ENCODE results near the gene NF2. TPM values are rescaled to one million over a fixed set of nuclear protein-coding genes. Genes with fewer than 3 reads are reported as not detected.

NF2 gene
- total and polyA plus RNA-seq, 2 of the 8 experiments (the other 6 are each of a cell fraction or from before 2014, with no cell fraction given), result 17.6 to 53.6 TPM

DNA sequence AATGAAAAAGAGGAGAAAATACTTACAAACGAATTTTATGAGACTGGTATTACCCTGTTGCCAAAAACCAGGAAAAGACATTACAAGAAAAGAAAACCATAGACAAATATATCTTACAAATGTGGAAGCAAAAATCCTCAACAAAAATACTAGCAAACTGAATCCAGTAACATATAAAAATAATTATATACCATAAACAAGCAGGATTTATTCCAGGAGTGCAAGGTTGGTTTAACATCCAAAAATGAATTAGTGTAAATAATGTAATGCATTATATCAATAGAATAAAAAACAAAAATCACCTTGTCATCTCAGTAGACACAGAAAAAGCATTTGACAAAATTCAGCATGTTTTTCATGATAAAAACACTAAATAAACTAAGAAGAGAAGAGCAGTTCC lies 7.3 kb downstream of the NF2 start:
- 69% methylated on average over 1 of the region's 1 CpG; no CpG with 5 or more reads in 1 of the 2 experiments for WGBS, 2 experiments (ENCODE audit: extremely low coverage in 1 of 2, insufficient coverage in 1 of 2, insufficient read length in 1 of 2, insufficient replicate concordance in 2 of 2, low coverage in 1 of 2, low lambda C conversion rate in 2 of 2, missing lambda C conversion rate in 1 of 2)
- TF ChIP-seq RBBP5 (IDR thresholded peaks at IDR 0.05; ENCODE audit: borderline replicate concordance, low read depth, low read length) (no peak), KDM1A (IDR thresholded peaks at IDR 0.05; ENCODE audit: borderline replicate concordance, low read length) (no peak), CHD1 (IDR thresholded peaks at IDR 0.05; ENCODE audit: low read depth, low read length) (no peak), POLR2AphosphoS5 (IDR thresholded peaks at IDR 0.05; ENCODE audit: low read depth, low read length) (no peak), EZH2 (IDR thresholded peaks at IDR 0.05; ENCODE audit: low read depth, low read length, severe bottlenecking) (no peak), TAF7 (optimal IDR thresholded peaks at IDR 0.05; ENCODE audit: borderline replicate concordance, low read depth, low read length) (no peak), RNF2 (IDR thresholded peaks at IDR 0.05; ENCODE audit: borderline replicate concordance, low read depth, low read length, missing control alignments, poor library complexity, severe bottlenecking) (no peak), KDM4A (IDR thresholded peaks at IDR 0.05; ENCODE audit: low read depth, low read length, severe bottlenecking) (no peak), ZNF274 (IDR thresholded peaks at IDR 0.05; ENCODE audit: borderline replicate concordance, extremely low read depth, low read length) (no peak)
- TF ChIP-seq, protein P1, sequence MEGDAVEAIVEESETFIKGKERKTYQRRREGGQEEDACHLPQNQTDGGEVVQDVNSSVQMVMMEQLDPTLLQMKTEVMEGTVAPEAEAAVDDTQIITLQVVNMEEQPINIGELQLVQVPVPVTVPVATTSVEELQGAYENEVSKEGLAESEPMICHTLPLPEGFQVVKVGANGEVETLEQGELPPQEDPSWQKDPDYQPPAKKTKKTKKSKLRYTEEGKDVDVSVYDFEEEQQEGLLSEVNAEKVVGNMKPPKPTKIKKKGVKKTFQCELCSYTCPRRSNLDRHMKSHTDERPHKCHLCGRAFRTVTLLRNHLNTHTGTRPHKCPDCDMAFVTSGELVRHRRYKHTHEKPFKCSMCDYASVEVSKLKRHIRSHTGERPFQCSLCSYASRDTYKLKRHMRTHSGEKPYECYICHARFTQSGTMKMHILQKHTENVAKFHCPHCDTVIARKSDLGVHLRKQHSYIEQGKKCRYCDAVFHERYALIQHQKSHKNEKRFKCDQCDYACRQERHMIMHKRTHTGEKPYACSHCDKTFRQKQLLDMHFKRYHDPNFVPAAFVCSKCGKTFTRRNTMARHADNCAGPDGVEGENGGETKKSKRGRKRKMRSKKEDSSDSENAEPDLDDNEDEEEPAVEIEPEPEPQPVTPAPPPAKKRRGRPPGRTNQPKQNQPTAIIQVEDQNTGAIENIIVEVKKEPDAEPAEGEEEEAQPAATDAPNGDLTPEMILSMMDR (IDR thresholded peaks at IDR 0.05; ENCODE audit: control extremely low read depth in 1 of 3, insufficient read depth in 1 of 3, low read depth in 1 of 3, low read length in 3 of 3), result no peak

More for the DNA sequence above, 7.3 kb downstream of the NF2 start:
- no peak overlapping the region for H2BK120ac ChIP-seq (replicated peaks; ENCODE audit: low read depth, low read length)
- H3K4me3 ChIP-seq (ENCODE audit: extremely low read depth in 1 of 4, insufficient read depth in 2 of 4, low read depth in 3 of 4, low read length in 4 of 4), result no peak overlapping the region
- FAIRE-seq (no peak), DNase-seq (ENCODE audit: low read depth in 1 of 2, low spot score in 2 of 2) (no peak)
- no peak overlapping the region for H3K18ac ChIP-seq (ENCODE audit: extremely low read depth, low read length)
- H2BK20ac ChIP-seq (ENCODE audit: low read length), result no peak overlapping the region
- H4K20me1 ChIP-seq (replicated peaks in 1 of 2; ENCODE audit: control insufficient read depth in 1 of 2, insufficient read depth in 2 of 2, low read length in 2 of 2), result peaks cover 0 to 1% of the 10 kb centered on the region in 2 experiments
- no peak overlapping the region for H3K9ac ChIP-seq (replicated peaks in 1 of 4; ENCODE audit: extremely low read depth in 1 of 4, low read depth in 3 of 4, low read length in 3 of 4)
- H3K9me3 ChIP-seq (ENCODE audit: insufficient read depth in 2 of 2, low read depth in 1 of 2, low read length in 1 of 2), result no peaks in the 10 kb centered on the region
- peaks cover 2 to 26% of the 10 kb centered on the region in 2 experiments for H3K79me2 ChIP-seq (ENCODE audit: control insufficient read depth in 1 of 2, insufficient read depth in 2 of 2, low read length in 2 of 2)
- no peaks in the 10 kb centered on the region for H3K36me3 ChIP-seq (ENCODE audit: control insufficient read depth in 2 of 4, insufficient read depth in 4 of 4, low read length in 3 of 4)
- no peak overlapping the region for H2AFZ ChIP-seq (ENCODE audit: low read length)
- H3K27me3 ChIP-seq (replicated peaks in 1 of 4; ENCODE audit: control insufficient read depth in 3 of 4, extremely low read depth in 1 of 4, insufficient read depth in 3 of 4, low read length in 3 of 4), result no peaks in the 10 kb centered on the region
- no peak overlapping the region for H3K4ac ChIP-seq (replicated peaks; ENCODE audit: insufficient read length, low read depth, low read length)
- H4K91ac ChIP-seq (replicated peaks; ENCODE audit: insufficient read length, low read length), result no peak overlapping the region
- H3K79me1 ChIP-seq (ENCODE audit: low read depth, low read length), result peaks cover 2% of the 10 kb centered on the region; the same call in 1 of the 2 replicates
- no peaks in the 10 kb centered on the region for H3K23me2 ChIP-seq (ENCODE audit: low read depth, low read length)
- no peak overlapping the region for H3K27ac ChIP-seq (ENCODE audit: low read depth, low read length)
- no peak overlapping the region for H2BK5ac ChIP-seq (ENCODE audit: low read depth, low read length)
- H4K5ac ChIP-seq (ENCODE audit: insufficient read length, low read depth, low read length), result no peak overlapping the region
- no peak overlapping the region for H2BK12ac ChIP-seq (ENCODE audit: low read depth, low read length)
- no peak overlapping the region for H2BK15ac ChIP-seq (ENCODE audit: low read length)
- H3K4me1 ChIP-seq (replicated peaks in 1 of 4; ENCODE audit: control insufficient read depth in 3 of 4, insufficient read depth in 4 of 4, low read length in 3 of 4), result peaks cover 0 to 8% (median 3%) of the 10 kb centered on the region in 4 experiments; a peak in 4 of 7 replicates
- no peak overlapping the region for H2AK5ac ChIP-seq (ENCODE audit: low read depth, low read length)
- ChIA-PET CTCF (ENCODE audit: partially characterized antibody) (interaction anchor here (1.5 to 1.9 kb wide), 4 partner anchors 11 to 645 kb away, joined by 3 to 8 read pairs (median 6); no protein-coding TSS in a partner anchor), POLR2A (ENCODE audit: partially characterized antibody) (interaction anchor here (1.3 to 1.8 kb wide), 2 partner anchors 9 to 31 kb away, joined by 3 to 4 read pairs; partner anchors contain the start of gene NIPSNAP1)
- H3K4me2 ChIP-seq (ENCODE audit: insufficient read depth in 1 of 2, low read depth in 2 of 2, low read length in 2 of 2), result no peak overlapping the region
- H3K14ac ChIP-seq (ENCODE audit: insufficient read length), result no peak overlapping the region
- H4K8ac ChIP-seq (ENCODE audit: extremely low read depth, insufficient read depth, low read length), result no peak overlapping the region
- no peak overlapping the region for H3K23ac ChIP-seq (ENCODE audit: insufficient read length)
- H3K56ac ChIP-seq (replicated peaks; ENCODE audit: insufficient read length, low read depth, low read length), result no peak overlapping the region
